Right lobe of liver (tissue), 6 donors: Measurements from ENCODE around the gene BCAM. TPM values are rescaled to one million over a fixed set of nuclear protein-coding genes. Genes with fewer than 3 reads are reported as not detected.
"Not testable (repeated sequence)": the region's sequence is repeated elsewhere in the genome, so short reads cannot be mapped to it uniquely, and the experiment has no call there.

ENCODE experiments used
- ATAC-seq, 4 donors: fragments of 200-7000 bp; cut with Tn5 transposase; one replicate each; pipeline ENCODE4 v1.9.1; 2020; ENCODE audit warnings: mild to moderate bottlenecking in 4 of 4, moderate library complexity in 4 of 4
- DNase-seq, 3 donors: peaks; one replicate each; pipeline ENCODE4 v3.0.0-alpha.2; 2020
- H3K27ac ChIP-seq, 3 donors: fragments of 200-600 bp; one replicate each; pipeline ENCODE4 v1.8.0; 2022
- H3K27me3 ChIP-seq, 2 donors: fragments of 200-600 bp; one replicate each; pipeline ENCODE4 v1.8.0; 2022
- H3K36me3 ChIP-seq, 4 donors: fragments of 200-600 bp; sonication (generic) in 1 of 4; one replicate each; pipeline versions ENCODE4 v1.5.1 to v1.8.0; 2017 to 2022; ENCODE audit warnings: control low read depth in 1 of 4
- H3K4me1 ChIP-seq, 4 donors: fragments of 200-600 bp; sonication (generic) in 1 of 4; one replicate each; pipeline versions ENCODE4 v1.5.1 to v1.8.0; 2017 to 2022; ENCODE audit warnings: control low read depth in 1 of 4
- H3K4me3 ChIP-seq, 3 donors: fragments of 200-600 bp; one replicate each; pipeline ENCODE4 v1.8.0; 2022
- H3K9me3 ChIP-seq, 4 donors: fragments of 200-600 bp; sonication (generic) in 1 of 4; one replicate each; pipeline versions ENCODE4 v1.5.1 to v1.8.0; 2017 to 2022; ENCODE audit warnings: control low read depth in 1 of 4
- CTCF ChIP-seq, 4 donors: fragments of 200-600 bp in 3 of 4; fragments of 450-650 bp in 1 of 4; IDR thresholded peaks; one replicate each; pipeline versions ENCODE4 v1.5.1 to v1.8.0; 2016 to 2022; ENCODE audit warnings: antibody characterized with exemption in 4 of 4, mild to moderate bottlenecking in 2 of 4
- POLR2A ChIP-seq: fragments of 450-650 bp; IDR thresholded peaks from one replicate; pipeline ENCODE4 v1.6.1; 2017; ENCODE audit warnings: antibody characterized with exemption, mild to moderate bottlenecking
- WGBS: methylation state at CpG from one replicate; pipeline ENCODE4 v1.1.6; 2018; ENCODE audit warnings: low coverage, low lambda C conversion rate; ENCODE audit not compliant: insufficient coverage; ENCODE audit errors: missing lambda C conversion rate; 5-methylcytosine and 5-hydroxymethylcytosine counted together
- intact Hi-C, 2 donors: fragments of 100-400 bp; cut with DNase I; formaldehyde crosslinking; loops; one replicate each; pipeline versions ENCODE4 v1.11.2 to v1.14.1; 2022
- total RNA-seq, 6 experiments: library from RNA; depleted of rRNA in 2 of 6; stranded (reverse); fragments of >200 nt in 2 of 6; fragmentation: NEBNext Ultra II Directional in 3 of 6; extraction: Animal tissue kit (Norgen Biotek cat#: 25700) in 3 of 6; gene quantifications; one replicate each; pipeline versions ENCODE4 v1.1.0 to v1.2.4, GENCODE V29; 2016 to 2023
- donor health status: DM: no; HTN: yes; CAD: no.
- donor health status: DM: no; HTN: no; CAD: no.
- donor health status: DM: no; HTN: no; CAD: no.
- donor health status: DM: no; HTN: yes; CAD: no.
- donor health status: DM: no; HTN: yes; CAD: no.

BCAM gene
- total RNA-seq, 6 experiments from 2014 or later, result 26.5 to 48.3 (median 32.7) TPM

DNA sequence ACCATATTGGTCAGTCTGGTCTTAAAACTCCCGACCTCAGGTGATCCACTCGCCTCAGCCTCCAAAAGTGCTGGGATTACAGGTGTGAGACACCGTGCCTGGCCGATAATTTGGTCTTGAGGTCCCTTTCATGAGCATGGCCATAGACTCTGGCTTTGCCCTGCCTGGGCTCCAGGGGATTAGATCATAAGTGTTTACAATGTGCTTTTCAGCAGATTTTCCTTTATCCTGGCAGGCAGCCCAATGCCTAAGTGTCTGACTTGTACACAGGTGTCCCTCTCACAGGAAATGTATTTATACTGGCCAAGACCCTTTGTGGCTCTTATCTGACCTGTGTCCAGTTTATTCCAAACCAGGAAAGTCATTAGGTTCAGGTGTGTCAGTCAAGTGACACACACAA, 15.9 kb downstream of the BCAM start:
- no peak for DNase-seq
- TF ChIP-seq CTCF (IDR thresholded peaks at IDR 0.05) (no peak), POLR2A (no peak)
- no peak overlapping the region for H3K27ac ChIP-seq
- peak in 1 of 4 donors; percentile 19 for ATAC-seq
- no peak overlapping the region for H3K4me3 ChIP-seq
- H3K27me3 ChIP-seq, result no peaks in the 10 kb centered on the region
- intact Hi-C loops, result no loop called here
- H3K4me1 ChIP-seq, result no peaks in the 10 kb centered on the region
- 66% methylated on average over 2 of the region's 4 CpGs for WGBS
- H3K9me3 ChIP-seq, result no peaks in the 10 kb centered on the region
- no peaks in the 10 kb centered on the region for H3K36me3 ChIP-seq

DNA sequence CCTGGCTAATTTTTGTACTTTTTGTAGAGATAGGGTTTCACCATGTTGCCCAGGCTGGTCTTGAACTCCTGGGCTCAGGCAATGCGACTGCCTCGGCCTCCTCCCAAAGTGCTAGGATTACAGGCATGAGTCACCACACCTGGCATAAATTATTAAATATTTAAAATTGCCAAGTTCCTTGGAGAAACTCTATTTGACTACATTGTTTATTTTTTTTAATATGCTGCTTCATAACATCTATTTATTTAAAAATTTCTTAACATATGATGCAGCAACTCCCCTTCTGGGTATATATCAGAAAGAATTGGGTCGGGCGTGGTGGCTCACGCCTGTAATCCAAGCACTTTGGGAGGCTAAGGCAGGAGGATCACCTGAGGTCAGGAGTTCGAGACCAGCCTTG, 24.0 kb downstream of the BCAM start:
- H3K27me3 ChIP-seq, H3K4me3 ChIP-seq, ATAC-seq, DNase-seq, H3K27ac ChIP-seq, H3K9me3 ChIP-seq, intact Hi-C loops, H3K36me3 ChIP-seq, H3K4me1 ChIP-seq: not testable (repeated sequence)
- WGBS, result 78% methylated on average over 5 of the region's 6 CpGs

DNA sequence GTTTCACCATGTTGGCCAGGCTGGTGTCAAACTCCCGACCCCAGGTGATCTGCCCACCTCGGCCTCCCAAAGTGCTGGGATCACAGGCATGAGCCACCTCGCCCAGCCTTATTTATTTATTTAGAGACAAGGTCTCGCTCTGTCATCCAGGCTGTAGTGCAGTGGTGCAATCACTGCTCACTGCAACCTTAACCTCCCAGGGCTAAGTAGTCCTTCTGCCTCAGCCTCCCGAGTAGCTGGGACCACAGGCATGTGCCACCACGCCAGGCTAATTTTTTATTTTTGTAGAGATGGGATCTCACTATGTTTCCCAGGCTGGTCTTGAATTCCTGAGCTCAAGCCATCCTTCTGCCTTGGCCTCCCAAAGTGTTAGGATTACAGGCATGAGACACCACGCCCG, 25.5 kb downstream of the BCAM start:
- H3K9me3 ChIP-seq, ATAC-seq, intact Hi-C loops, H3K4me1 ChIP-seq, DNase-seq, H3K27me3 ChIP-seq, H3K36me3 ChIP-seq, H3K4me3 ChIP-seq, H3K27ac ChIP-seq: not testable (repeated sequence)
- 68% methylated on average over 3 of the region's 8 CpGs for WGBS

DNA sequence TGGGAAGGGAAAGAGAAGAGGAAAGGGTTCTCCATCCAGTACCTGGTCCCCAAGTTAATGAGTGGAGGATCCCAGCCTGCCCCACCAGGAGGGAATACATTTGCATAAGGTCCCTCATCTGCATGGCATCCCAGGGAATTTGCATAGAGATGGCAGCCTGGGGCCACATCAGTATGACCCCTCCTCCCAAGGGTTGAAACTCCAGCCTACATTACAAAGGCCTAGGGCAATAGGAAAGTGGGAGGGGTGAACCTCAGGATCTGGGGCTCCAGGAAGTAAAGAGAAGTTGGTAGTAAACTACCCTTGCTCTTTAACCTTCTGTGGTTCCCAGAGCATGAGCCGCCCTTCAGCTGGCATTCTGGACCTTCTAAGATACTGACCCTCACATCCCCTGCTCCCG, 30.4 kb downstream of the BCAM start:
- 89% methylated on average over 1 of the region's 2 CpGs for WGBS
- Histone ChIP-seq H3K9me3 (no peaks in the 10 kb centered on the region), H3K36me3 (no peaks in the 10 kb centered on the region), H3K27ac (no peak overlapping the region), H3K4me1 (no peaks in the 10 kb centered on the region), H3K27me3 (no peaks in the 10 kb centered on the region), H3K4me3 (no peak overlapping the region)
- no peak for DNase-seq
- no peak for ATAC-seq
- no peak for TF ChIP-seq POLR2A
- no peak for TF ChIP-seq CTCF (IDR thresholded peaks at IDR 0.05)
- intact Hi-C loops, result no loop called here

- H3K27me3 ChIP-seq, result no peaks in the 10 kb centered on the region
- H3K4me3 ChIP-seq, result no peak overlapping the region
- DNase-seq, result no peak
- 67% methylated on average over 4 of the region's 7 CpGs for WGBS
- ATAC-seq, result no peak
- no peaks in the 10 kb centered on the region for H3K36me3 ChIP-seq
- TF ChIP-seq CTCF (IDR thresholded peaks at IDR 0.05), result no peak
- no peak for TF ChIP-seq POLR2A
- H3K27ac ChIP-seq, result no peak overlapping the region
- H3K9me3 ChIP-seq, result no peaks in the 10 kb centered on the region
- H3K4me1 ChIP-seq, result peaks cover 0 to 7% (median 2%) of the 10 kb centered on the region in 4 donors
- intact Hi-C loops, result loop anchor here (10.0 kb wide), 2 partner anchors 46 to 56 kb away; no protein-coding TSS in a partner anchor
These were observed 31.9 kb downstream of the BCAM start for GRCh38 chr19:44840811-44841210.

DNA sequence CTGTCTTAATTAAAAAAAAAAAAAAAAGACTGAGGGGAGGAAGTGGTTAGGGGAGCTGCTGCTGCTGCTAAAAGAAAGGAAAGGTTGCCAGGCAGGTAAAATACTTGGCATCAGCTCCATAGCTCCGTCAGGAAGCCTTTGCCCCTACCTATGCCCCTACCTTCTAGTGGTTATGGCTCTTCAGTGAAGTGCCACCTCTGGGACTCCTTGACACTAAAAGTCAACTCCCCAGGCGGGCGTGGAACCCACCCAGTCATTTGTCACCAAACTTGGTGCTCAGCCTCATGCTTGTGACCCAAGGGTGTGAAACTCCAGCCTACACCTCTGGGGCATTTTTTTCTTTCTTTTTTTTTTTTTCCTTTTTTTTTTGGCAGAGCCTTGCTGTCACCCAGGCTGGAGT, 32.3 kb downstream of the BCAM start:
- TF ChIP-seq POLR2A, result no peak
- no peak for TF ChIP-seq CTCF (IDR thresholded peaks at IDR 0.05)
- DNase-seq (no peak), ATAC-seq (no peak)
- no peaks in the 10 kb centered on the region for H3K27me3 ChIP-seq
- no peak overlapping the region for H3K27ac ChIP-seq
- intact Hi-C loops, result loop anchor here (10.0 kb wide), 2 partner anchors 46 to 56 kb away; no protein-coding TSS in a partner anchor
- H3K4me3 ChIP-seq, result no peak overlapping the region
- H3K9me3 ChIP-seq, result no peaks in the 10 kb centered on the region
- H3K36me3 ChIP-seq, result no peaks in the 10 kb centered on the region
- 57% methylated on average over 3 of the region's 3 CpGs for WGBS
- H3K4me1 ChIP-seq, result peaks cover 0 to 7% (median 2%) of the 10 kb centered on the region in 4 donors
